GM12873 (cell line): ENCODE measurements around the gene SMYD2.

Experiments used
- CTCF ChIP-seq: IDR thresholded peaks from 2 replicates; pipeline ENCODE4 v1.5.1; 2012; ENCODE audit warnings: low read depth, mild to moderate bottlenecking, moderate library complexity, low read length, control low read depth; ENCODE audit not compliant: insufficient read depth; ENCODE audit errors: missing control alignments

Gene SMYD2

GRCh38 chr1:214367841-214368240 lies 86.9 kb downstream of the SMYD2 start:
- TF ChIP-seq CTCF = no peak

DNA sequence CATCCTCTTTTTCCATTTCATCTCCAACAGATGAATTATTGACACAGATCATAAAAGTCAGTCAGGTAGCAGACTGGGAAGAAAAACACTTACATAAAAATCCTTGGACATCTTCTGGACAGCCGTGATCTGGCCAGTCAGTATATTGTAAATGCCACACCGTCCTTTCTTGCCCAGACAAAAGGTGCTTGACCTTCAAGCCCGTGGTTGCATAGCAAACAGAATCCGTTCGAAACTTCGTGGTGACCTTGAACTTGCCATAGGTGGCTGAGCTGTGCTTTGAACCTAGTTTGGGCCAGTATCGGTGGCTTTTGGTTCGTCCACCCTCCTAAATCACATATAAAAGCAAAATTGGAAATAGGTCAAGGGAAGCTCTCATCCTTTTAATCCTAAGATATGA lies 88.4 kb downstream of the SMYD2 start:
- no peak for TF ChIP-seq CTCF

GRCh38 chr1:214370615-214371014 lies 89.7 kb downstream of the SMYD2 start:
- no peak for TF ChIP-seq CTCF

GRCh38 chr1:214372092-214372491 lies 91.1 kb downstream of the SMYD2 start:
- no peak for TF ChIP-seq CTCF

DNA sequence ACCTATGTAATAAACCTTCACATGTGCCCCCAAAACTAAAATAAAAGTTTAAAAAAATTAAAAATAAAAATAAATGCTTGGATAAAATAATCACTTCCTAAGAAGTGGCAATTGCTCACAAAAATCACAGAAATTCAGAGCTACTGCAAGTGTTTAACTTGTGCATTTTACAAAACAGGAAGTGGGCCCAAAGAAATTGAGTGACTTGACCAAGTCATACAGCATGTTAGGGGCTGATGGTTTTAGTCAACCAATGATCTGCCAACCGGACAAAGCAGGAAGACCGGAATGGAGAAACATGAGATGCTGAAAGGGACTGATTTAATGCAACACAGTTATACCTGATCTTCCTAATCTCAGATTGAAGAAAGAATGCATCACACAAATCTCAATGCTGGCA lies 96.5 kb downstream of the SMYD2 start:
- no peak for TF ChIP-seq CTCF

DNA sequence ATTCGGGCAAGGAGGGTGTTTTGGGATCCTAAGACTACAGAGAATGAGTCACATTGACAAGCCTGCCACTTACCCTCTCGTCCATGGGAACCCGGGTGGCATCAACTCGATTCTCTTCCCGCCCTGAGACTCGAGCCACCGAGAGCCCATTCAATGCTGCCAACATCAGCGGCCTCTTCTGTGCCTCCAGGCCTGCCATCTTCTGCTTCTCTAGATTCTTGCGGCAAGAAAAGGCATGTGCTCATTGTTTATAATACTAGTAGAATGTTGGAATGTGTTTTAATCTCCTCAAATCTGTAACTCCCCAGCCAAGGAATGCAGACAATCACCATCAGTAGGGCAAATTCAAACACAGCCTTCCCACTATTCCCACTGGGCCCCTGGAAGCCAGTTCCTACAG lies 96.9 kb downstream of the SMYD2 start:
- no peak for TF ChIP-seq CTCF

DNA sequence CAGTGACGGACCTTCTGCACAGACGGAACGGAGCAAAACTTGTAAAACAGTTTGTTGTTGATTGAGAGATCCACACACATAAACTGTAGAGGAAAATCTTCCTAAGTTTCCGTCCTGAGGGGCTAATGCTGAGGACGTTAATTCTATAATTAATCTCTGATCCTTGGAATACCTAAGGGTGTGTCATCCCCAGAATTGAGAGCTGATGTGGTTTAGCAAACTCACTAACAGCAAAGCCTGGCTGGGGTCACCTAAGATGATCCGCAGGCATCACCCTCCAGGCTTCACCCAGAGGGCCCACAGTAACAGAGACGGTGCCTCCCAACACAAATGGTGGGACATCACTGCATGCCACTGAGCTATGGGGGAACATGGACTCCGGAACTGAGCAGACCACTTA lies 97.5 kb downstream of the SMYD2 start:
- TF ChIP-seq CTCF = no peak
